Ishikawa (cell line): Measurements from ENCODE around the gene NR5A2.

ENCODE experiments used
- CEBPB ChIP-seq: IDR thresholded peaks from 2 replicates; pipeline ENCODE4 v1.6.1; 2012
- CREB1 ChIP-seq: IDR thresholded peaks from 2 replicates; pipeline ENCODE4 v1.6.1; 2012; ENCODE audit warnings: low read depth
- EGR1 ChIP-seq: IDR thresholded peaks from 2 replicates; pipeline ENCODE4 v1.6.1; 2012
- EP300 ChIP-seq: IDR thresholded peaks from 2 replicates; pipeline ENCODE4 v1.6.1; 2012; ENCODE audit warnings: borderline replicate concordance
- FOXM1 ChIP-seq: IDR thresholded peaks from 2 replicates; pipeline ENCODE4 v1.6.1; 2012; ENCODE audit warnings: low read depth, borderline replicate concordance
- RAD21 ChIP-seq: IDR thresholded peaks from 2 replicates; pipeline ENCODE4 v1.6.1; 2012; ENCODE audit warnings: low read depth
- TAF1 ChIP-seq: IDR thresholded peaks from 2 replicates; pipeline ENCODE4 v1.6.1; 2012; ENCODE audit warnings: low read depth, mild to moderate bottlenecking
- TEAD4 ChIP-seq: IDR thresholded peaks from 2 replicates; pipeline ENCODE4 v1.6.1; 2012
- YY1 ChIP-seq: IDR thresholded peaks from 2 replicates; pipeline ENCODE4 v1.6.1; 2012; ENCODE audit warnings: low read depth
- ZBTB7A ChIP-seq: IDR thresholded peaks from 2 replicates; pipeline ENCODE4 v1.6.1; 2012; ENCODE audit warnings: low read depth
- TF ChIP-seq, protein P1 (sequence below): IDR thresholded peaks from 2 replicates; pipeline ENCODE4 v1.6.1; 2012
- TF ChIP-seq, protein P2 (sequence below): IDR thresholded peaks from 2 replicates; pipeline ENCODE4 v1.6.1; 2012; ENCODE audit warnings: low read depth, mild to moderate bottlenecking
- TF ChIP-seq, protein P3 (sequence below): IDR thresholded peaks from 2 replicates; pipeline ENCODE4 v1.6.1; 2012

GRCh38 chr1:200090252-200091159 lies 63.0 kb downstream of the NR5A2 start:
- TF ChIP-seq, protein P1, sequence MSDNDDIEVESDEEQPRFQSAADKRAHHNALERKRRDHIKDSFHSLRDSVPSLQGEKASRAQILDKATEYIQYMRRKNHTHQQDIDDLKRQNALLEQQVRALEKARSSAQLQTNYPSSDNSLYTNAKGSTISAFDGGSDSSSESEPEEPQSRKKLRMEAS, result no peak
- TF ChIP-seq RAD21 (no peak), EP300 (no peak), FOXM1 (no peak), EGR1 (no peak), YY1 (no peak), TAF1 (no peak), CREB1 (no peak), CEBPB (no peak), ZBTB7A (no peak), TEAD4 (no peak)
- TF ChIP-seq, protein P2, sequence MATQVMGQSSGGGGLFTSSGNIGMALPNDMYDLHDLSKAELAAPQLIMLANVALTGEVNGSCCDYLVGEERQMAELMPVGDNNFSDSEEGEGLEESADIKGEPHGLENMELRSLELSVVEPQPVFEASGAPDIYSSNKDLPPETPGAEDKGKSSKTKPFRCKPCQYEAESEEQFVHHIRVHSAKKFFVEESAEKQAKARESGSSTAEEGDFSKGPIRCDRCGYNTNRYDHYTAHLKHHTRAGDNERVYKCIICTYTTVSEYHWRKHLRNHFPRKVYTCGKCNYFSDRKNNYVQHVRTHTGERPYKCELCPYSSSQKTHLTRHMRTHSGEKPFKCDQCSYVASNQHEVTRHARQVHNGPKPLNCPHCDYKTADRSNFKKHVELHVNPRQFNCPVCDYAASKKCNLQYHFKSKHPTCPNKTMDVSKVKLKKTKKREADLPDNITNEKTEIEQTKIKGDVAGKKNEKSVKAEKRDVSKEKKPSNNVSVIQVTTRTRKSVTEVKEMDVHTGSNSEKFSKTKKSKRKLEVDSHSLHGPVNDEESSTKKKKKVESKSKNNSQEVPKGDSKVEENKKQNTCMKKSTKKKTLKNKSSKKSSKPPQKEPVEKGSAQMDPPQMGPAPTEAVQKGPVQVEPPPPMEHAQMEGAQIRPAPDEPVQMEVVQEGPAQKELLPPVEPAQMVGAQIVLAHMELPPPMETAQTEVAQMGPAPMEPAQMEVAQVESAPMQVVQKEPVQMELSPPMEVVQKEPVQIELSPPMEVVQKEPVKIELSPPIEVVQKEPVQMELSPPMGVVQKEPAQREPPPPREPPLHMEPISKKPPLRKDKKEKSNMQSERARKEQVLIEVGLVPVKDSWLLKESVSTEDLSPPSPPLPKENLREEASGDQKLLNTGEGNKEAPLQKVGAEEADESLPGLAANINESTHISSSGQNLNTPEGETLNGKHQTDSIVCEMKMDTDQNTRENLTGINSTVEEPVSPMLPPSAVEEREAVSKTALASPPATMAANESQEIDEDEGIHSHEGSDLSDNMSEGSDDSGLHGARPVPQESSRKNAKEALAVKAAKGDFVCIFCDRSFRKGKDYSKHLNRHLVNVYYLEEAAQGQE, result no peak
- TF ChIP-seq, protein P3, sequence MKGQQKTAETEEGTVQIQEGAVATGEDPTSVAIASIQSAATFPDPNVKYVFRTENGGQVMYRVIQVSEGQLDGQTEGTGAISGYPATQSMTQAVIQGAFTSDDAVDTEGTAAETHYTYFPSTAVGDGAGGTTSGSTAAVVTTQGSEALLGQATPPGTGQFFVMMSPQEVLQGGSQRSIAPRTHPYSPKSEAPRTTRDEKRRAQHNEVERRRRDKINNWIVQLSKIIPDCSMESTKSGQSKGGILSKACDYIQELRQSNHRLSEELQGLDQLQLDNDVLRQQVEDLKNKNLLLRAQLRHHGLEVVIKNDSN, result no peak
